NCI-H226 (cell line): ENCODE results near the gene SLBP.

Source experiments
- DNase-seq: peaks from one replicate; pipeline ENCODE4 v3.0.0-alpha.2; 2015

SLBP gene

DNA sequence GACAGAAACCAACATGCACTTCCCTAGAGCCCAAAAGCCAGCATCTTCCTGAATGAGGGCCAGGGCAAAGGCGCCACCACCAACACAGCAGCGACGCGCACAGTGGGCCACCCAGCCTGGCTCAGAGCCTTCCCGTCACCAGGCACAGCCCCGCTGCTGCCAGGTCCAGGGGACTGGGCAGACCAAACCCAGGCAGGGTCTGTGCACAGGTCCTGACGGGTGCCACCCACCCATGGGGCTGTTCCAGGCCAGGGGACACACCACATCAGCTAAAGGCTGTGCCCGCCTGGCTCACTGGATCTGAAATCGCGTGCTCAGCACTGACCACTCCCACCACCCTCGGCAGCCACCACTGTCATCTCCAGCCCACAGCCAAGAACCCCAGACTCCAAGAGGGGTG lies 41.8 kb downstream of the SLBP start:
- no peak for DNase-seq

DNA sequence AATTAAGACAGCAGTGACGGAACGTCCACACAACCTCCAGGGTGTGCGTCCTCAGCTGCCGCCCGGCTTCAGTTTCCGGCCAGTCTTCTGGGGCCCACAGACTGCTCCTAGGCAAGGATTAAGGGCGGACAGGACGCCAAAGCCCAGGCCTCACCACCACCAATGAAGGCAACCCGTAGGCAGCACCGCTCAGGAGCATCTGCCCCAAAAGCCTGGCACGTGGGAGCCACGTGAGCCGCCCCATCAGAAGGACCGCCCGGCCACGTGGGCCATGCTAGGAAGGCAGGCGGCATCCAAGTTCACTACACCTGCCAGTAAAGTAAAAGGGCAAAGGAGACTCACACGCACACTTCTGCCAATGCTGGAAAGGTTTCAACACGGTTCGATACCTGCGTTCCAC lies 42.3 kb downstream of the SLBP start:
- no peak for DNase-seq

DNA sequence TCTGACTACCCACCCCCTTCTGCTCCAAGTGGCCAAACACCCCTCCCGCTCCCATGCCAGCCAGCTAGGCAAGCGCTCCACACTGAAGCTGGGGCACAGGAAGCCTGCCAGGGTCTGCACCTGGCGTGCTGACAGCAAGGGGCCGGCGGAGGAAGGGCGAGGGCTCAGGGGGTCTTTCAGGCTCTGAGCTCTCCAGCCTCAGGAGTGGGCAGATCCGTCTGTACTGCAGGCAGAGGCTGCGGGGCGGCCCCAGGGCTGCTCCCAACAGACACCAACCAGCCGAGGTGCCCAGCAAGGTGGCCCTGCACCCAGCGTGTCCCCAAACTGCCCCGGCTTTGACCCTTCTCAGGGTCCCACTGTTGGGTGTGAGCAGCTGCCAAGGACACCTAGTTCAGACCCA lies 42.8 kb downstream of the SLBP start:
- DNase-seq: no peak

DNA sequence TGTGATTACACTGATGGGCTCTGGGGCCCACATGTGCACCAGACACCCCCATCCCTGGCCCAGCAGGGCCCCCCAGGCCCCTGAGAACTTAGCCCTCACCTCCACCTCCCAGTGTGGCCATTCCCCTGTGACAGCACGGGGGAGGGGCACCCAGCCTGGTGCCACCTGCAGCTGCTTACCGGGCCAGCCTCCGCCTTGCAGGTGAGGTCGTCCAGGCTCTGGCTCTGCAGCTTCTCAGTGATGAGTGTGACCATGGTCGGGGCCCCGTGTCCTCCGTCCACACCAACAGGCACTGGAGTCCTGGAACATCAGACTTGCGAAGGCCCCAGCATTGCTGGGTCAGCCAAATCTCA lies 43.7 kb downstream of the SLBP start:
- DNase-seq: no peak

DNA sequence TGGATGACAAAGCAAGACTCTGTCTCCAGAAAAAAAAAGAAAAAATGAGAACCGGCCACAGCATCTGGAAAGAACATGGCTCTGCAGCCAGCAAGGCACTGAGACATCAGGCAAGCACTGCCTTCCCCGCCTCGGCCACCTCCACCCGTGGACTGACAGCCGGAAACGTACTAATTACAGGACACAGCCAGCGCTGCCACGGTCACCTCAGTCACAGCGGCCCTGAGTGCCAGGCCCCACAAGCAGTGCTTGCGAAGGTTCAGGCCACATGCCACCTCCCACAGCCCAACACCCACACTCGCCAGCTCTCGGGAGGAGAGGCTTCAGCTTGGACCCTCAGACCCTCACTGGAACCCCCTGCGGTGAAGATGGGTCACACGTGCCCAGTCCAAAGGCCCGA lies 44.8 kb downstream of the SLBP start:
- no peak for DNase-seq

DNA sequence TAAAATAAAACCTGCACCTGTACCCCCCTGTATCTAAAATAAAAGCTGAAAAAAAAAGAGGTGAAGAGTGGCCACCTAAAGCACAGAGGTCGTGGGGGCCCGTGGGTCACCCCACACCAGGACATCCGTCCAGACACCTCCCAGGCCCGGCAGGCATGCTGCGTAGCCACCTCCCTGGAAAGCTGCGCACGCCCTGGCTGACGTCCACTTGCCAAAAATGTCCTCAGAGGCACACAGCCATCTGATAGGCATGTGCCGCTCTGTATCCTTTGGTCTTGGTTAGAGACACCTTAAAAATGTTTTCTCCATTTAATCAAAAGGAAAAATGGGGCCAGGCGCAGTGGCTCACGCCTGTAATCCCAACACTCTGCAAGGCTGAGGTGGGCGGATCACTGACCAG lies 45.7 kb downstream of the SLBP start:
- DNase-seq: no peak

DNA sequence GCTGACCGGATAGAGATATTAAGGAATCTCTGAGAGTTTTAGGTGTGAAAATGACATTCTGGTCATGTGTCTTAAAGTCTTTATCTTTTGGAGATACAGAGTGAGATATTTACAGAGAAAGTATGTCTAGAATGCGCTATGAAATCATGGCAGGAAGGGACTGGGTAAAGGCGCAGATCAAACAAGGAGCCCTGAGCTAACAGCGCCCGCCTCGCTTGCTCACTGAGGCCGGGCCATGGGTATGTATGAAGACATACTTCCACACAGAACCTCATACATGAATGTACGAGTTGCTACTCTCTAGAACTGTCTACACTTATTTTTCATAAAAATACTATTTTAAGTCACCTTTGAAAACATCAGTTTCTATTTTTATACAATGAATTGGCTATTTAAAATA lies 48.0 kb downstream of the SLBP start:
- no peak for DNase-seq

DNA sequence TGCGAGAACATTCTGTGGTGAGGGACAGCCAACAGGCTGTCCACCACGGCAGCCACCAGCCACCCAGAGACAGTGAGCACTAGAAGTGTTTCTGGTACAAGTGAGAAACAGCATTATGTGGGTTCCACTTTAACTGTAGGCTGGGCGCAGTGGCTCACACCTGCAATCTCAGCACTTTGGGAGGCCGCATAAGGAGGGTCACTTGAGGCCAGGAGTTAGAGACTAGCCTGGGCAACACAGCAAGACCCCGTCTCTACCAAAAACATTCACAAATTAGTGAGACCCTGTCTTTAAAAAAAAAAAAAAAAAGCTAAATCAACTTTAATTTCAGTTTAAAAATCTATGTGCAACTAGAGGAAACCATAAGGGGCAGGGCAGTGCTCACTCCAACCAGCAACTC lies 48.6 kb downstream of the SLBP start:
- no peak for DNase-seq

DNA sequence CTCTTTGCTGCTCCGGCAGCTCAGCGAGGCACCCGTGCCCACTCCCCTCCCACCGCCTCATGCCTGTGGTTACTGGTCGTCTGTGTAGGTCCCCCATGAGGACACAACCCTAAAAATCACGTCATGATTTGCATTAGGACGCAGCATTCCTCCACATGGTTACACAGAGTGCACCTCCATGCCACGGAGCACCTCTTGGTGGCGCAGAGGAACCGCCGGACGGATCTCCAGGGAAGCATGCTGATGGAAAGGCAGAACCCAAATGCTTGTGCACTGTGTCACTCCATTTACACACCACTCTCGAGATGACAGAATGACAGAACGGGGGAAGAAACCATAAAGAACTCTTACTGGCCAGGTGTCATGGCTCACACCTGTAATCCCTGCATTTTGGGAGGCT lies 50.4 kb downstream of the SLBP start:
- DNase-seq: no peak

DNA sequence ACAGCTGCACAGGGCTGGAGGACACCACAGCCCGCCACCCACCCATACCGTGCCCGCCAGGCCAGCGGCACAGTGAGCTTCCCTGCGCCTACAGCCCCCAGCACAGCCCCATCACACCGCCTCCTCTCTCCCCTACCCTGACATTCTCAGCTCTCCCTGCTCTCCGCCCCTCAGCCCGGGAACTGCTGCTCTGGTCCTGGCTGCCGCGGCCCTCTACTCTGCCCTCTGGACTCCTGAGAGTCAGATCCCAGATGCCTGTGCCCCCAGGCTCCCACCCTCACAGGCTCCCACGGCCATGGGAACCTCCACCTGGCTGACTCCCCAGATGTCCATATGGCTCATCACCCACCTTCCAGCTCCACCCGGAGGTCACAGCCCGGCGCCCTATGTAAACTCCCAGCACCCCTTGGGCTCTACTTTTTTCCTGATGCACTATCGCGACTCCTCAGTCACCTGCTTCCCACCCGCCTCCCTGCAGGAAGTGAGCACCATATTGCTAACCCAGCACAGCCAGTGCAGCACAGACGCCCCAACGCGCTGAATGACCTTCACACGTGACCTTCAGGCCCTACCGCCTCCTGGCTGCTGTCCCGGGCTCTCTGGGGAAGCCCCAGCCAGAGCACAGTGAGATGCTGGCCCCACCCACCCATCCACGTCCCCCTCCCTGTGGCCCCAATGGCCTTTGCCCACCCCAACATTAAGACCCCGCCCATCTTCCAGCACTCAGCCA lies 51.0 kb downstream of the SLBP start:
- no peak for DNase-seq

DNA sequence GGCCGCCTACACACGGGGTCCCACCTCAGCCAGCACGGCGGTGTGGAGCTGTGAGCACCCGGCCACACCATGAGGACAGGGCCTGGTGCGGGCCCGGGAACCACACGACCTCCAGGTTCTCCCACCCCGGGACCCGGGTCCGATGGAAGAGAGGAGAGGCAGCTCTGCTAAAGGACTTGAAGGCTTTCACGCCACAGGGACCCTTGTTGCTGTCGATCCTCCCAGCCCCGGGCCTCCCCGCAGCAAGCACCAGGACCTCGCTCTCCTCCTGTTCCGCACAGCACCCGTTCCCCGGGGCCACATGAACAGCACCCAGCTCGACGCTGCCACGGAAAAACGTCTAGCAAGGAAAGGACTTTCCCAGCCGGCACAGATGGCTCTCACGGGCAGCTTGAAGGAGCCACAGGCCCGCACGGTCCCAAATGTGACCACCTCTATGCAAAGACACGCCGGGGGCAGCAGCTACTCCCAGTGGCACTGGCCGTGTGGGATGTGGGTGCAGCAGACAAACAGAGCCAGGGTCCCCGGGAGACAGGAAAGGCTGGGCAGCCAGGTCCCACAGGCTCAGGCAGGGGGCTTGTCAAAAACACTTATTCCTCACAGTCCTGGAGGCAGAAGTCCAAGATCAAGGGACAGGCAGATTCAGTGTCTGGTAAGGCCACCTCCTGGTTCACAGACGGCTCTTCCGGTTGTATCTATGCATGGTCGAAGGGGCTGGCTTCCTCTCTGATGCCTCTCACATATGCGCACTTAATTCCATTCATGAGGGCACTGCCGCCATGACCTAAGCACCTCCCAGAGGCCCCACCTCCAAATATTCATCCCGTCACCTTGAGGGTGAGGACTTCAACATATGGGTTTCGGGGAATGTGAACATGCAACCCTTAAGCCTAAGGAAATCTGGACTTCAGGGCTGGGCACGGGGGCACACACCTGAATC lies 52.7 kb downstream of the SLBP start:
- DNase-seq: no peak

DNA sequence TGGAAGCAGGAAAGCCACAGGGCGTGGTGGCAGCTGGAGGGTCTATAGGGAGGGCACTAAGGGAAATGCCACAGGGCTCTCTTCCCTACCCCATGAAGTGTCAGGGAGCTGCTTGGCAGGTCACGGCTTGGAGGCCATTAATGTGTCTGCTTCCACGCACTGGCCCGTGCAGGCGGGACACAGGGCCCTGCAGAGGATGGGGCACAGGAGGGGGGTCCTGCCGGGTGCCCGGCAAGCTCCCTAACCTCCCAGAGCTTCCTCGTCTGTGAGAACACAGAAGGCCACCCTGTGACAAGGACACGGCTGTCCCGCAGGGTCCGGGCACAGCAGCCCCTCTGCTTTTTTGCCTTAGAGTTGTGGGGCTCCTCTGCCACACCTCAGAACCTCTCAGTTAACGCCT lies 53.5 kb downstream of the SLBP start:
- DNase-seq: no peak

DNA sequence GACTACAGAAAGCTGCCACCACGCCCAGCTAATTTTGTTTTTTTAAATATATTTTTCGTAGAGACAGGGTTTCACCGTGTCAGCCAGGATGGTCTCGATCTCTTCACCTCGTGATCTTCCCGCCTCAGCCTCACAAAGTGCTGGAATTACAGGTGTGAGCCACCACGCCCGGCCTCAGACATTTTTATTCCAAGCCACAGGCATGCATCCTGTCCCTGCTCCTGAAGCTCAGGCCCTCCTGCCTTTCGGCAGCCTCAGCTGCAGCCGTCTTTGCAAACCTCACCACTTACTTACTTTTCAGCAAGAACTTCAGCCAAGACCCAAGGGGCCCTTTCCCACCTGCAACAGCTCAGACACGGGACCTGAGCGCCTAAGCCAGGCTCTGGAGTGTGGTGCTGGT lies 54.0 kb downstream of the SLBP start:
- DNase-seq: no peak

DNA sequence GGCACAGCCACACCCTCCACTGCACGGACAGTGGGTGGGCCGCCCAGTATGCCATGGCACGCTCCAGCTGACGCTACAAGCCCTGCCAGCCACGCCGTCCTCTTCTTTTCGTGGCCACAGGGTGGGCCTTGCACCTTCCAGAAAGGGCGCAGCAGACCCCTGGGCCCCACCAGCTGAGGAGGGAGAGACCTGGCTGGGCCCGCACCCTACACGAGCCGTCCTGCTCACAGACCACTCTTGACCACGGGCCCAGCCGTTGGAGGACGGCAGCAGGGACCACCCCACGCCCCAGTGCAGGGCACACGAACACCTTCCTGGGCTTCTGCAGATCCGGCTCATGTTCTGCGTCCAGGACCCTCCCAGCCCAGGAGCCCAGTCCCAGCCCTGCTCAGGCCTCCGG lies 55.1 kb downstream of the SLBP start:
- DNase-seq: no peak

DNA sequence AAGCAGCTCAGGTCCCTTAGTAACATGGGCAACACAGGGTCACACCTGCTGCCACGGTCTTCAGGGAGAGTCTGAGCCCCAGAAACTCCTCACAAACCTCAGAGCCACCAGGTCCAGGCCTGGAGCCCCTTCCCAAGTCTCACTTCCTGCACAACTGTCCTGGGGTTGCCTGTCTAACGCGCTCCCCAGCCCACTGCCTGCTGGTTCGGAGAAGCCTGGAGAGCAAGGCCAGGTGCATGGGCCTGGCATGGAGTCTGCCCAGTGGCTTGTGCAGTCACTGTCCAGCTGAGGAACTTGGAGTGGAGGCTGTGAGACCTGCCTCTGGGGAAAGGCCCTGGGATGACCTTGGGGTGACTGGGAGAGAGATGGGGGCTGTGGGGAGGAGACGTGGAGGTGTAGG lies 56.0 kb downstream of the SLBP start:
- no peak for DNase-seq

DNA sequence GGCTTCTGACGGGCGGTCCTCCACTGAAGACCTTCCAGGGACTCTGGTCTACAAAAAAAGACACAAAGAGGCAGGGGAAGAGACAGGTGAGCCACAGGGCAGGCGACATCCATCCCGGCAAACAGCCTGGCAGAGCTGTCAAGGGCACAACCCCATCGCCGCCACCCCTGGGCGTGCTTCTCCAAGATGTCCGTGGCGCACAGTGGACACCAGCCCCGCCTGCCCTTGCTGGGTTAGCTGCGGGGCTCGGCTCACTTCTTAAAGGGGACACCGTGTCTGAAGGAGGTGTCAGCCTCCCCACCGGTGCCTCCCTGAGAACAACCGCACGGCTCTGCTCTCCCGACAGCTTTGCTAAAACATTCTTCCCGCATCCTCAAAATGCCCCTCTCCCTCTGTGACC lies 56.4 kb downstream of the SLBP start:
- no peak for DNase-seq

DNA sequence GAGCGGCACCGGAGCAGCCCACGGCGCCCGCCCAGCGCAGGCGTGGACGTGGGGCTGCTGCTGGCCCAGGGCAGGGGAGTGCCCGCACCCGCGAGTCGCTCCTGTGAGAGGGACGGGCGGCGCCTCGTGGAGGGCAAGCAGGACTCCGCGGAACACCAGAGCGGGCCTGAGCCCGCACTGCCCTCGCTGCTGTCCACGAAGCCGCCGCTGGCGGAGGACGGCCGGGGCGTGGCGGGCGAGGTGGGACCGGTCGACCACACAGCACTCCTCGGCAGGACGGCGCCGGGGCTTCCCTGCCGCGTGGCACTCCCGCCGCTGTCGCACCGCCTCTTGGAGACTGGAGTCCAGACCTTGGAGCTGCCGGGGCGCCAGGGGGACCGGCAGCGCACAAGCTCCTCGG lies 57.0 kb downstream of the SLBP start:
- DNase-seq: no peak

DNA sequence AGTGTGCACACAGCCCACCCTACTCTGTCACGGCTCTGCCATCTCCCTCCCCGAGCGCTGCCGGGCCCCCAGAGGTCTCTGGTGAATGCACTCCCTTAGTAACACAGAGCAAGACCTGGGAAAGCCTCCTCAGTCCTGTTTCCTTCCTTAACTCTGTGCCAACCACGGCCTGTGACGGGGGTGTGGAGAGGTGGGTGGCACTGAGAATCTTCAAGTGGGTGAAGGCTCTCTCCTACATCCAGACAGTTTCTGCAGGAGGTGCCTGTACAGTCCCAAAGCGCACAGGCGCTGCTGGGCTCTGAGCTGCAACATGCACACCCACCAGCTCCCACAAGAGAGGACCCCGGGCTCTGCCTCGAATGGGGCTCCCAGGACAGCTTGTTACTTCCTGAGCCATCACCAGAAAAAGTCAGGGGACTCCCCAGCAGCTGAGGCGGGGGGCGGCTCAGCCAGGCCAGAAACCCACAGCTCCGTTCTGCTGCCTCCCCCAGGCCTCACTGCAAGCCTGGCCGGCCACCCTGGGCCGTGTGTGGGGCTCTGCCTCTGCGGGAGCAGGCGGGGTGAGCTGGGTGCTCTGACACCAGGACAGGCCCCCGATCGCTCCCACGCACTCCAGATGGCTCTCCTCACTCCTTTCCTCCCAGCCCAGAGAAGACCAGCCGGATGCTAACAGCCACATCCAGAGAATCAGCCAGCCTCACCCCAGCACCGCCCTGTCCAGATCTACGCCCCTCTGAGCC lies 57.7 kb downstream of the SLBP start:
- DNase-seq: no peak

DNA sequence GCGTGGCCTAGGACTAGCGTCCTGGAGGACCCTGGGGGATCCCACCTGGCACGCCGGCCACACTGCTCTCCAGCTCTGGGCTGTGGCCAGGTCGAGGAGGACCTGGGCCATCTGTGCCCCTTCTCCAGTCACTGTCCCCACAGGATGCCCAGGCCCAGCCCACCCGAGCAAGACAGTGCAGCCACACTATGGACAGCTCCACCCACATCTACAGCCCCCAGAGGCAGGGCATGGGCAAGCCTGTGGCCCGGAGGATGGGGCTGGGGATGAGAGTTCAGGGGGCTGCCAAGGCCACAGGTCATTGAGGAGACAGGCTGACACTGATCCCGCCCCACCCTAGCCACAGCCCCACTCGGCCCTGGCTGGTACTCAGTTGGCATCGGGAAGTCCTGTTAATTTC lies 58.3 kb downstream of the SLBP start:
- no peak for DNase-seq

DNA sequence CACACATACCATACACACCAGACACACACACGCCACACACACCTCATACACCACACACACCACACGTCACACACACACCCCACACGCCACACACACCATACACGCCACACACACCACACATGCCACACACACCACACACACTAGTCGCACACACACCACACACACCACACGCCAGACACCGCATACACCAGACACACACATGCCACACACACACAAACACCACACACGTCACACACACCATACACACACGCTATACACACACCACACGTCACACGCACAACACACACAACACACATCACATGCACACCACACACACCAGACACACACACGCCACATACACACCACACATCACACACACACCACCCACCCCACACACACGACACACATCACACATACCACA lies 60.0 kb downstream of the SLBP start:
- DNase-seq: no peak

DNA sequence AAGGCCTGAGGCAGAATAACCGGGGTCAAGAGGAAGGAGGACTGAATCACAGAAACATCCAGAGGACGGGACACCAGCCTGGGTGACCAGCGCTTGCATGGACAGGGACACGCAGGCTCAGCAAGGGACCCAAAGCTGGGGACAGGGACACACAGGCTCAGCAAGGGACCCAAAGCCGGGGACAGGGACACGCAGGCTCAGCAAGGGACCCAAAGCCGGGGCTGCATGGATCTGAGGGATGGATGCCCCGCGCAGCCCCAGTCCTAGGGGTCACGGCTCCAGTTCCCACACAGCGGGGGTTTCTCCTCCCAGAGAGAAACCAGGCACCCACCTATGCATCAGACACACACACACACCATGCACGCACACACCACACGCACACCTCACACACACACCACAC lies 60.5 kb downstream of the SLBP start:
- DNase-seq: no peak

DNA sequence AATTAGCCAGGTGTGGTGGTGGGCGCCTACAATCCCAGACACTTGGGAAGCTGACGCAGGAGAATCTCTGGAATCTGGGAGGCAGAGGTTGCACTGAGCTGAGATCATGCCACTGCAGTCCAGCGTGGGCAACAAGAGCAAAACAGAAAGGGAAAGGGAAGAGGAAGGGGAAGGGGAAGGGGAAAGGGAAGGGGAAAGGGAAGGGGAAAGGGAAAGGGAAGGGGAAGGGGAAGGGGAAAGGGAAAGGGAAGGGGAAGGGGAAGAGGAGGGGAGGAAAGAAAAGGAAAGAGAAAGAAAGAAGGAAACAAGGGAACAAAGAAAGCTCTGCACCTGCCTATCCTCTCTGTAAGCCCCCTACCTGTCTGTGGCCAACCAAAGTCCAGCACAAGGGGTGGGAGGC lies 63.2 kb downstream of the SLBP start:
- no peak for DNase-seq

DNA sequence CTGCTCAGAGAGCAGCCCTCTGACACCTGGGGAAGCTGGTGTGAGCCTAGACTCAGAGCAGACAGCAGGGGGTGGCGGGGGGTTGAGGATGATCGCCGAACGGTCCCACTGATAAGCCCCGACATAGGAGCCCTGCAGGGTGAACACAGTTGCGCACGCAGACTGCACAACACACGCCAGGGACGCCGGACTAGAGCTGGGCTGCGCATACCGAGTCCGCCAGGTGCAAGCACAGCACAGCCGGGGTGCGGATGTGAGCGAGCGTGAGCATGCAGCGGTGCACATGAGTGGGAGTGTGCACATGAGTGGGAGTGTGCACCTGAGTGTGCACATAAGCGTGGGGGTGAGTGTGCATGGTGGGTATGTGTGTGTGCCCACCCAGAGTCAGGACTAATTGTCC lies 64.7 kb downstream of the SLBP start:
- no peak for DNase-seq

DNA sequence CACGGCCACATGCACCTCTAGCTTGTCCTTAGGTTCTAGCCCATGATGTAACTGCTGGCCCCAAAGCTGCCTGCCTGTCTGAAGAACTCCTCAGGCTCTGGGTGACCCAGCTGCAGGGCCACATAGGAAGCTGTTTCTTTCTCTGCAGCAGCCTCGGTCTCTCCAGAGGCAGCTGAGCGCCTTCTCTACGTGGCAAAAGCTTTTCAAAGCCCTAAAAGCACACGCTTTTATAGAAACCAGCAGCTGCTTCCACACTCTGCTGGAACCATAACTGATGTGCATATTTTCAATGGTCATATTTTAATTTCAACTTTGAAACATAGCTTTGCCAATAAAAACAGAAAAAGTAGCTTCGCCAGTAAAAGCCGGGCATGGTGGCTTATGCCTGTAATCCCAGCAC lies 65.4 kb downstream of the SLBP start:
- no peak for DNase-seq
